Common myeloid progenitor, CD34-positive (primary cell): ENCODE data around the gene CHMP6.

ENCODE experiments used
- CTCF ChIA-PET: fragments of 350-600 bp; sonication (Branson Sonifier 250); formaldehyde crosslinking; loops from one replicate; lab custom pipeline; 2021; ENCODE audit warnings: antibody characterized with exemption; lab: Charles Lee
- POLR2A ChIA-PET: fragments of 350-600 bp; sonication (Branson Sonifier 250); formaldehyde crosslinking; loops from one replicate; lab custom pipeline; 2021; ENCODE audit warnings: antibody characterized with exemption; lab: Charles Lee
- DNase-seq, 3 donors: peaks; one replicate each; pipeline versions ENCODE4 v3.0.0 to v3.0.0-alpha.2; 2013
- H3K27ac ChIP-seq, 2 experiments: 1 replicate in 1 of 2; 2 replicates in 1 of 2; pipeline ENCODE4 v1.7.0; 2013; ENCODE audit warnings: inconsistent platforms in 2 of 2, low read length in 2 of 2, mild to moderate bottlenecking in 2 of 2, low read depth in 1 of 2, moderate library complexity in 1 of 2; ENCODE audit not compliant: severe bottlenecking in 2 of 2, insufficient read depth in 1 of 2, poor library complexity in 1 of 2
- H3K27me3 ChIP-seq, 5 experiments: replicated peaks in 2 of 5; 1 replicate in 3 of 5; 2 replicates in 2 of 5; pipeline versions ENCODE4 v1.6.1 to v1.7.0; 2013; ENCODE audit warnings: low read length in 4 of 5, mild to moderate bottlenecking in 2 of 5, moderate library complexity in 2 of 5, inconsistent platforms in 1 of 5; ENCODE audit not compliant: insufficient read depth in 5 of 5, control insufficient read depth in 4 of 5
- H3K36me3 ChIP-seq, 4 experiments: 1 replicate in 2 of 4; 2 replicates in 2 of 4; pipeline versions ENCODE4 v1.6.1 to v1.7.0; 2013; ENCODE audit warnings: low read length in 3 of 4, control low read depth in 1 of 4, mild to moderate bottlenecking in 1 of 4; ENCODE audit not compliant: control insufficient read depth in 4 of 4, insufficient read depth in 4 of 4
- H3K4me1 ChIP-seq, 4 experiments: 1 replicate in 3 of 4; 2 replicates in 1 of 4; pipeline versions ENCODE4 v1.6.1 to v1.7.1; 2013; ENCODE audit warnings: low read length in 3 of 4, mild to moderate bottlenecking in 3 of 4, control low read depth in 1 of 4, inconsistent platforms in 1 of 4, moderate library complexity in 1 of 4; ENCODE audit not compliant: control insufficient read depth in 4 of 4, insufficient read depth in 4 of 4; ENCODE audit errors: control extremely low read depth in 1 of 4
- H3K4me3 ChIP-seq, 7 experiments: 1 replicate in 4 of 7; 2 replicates in 3 of 7; pipeline versions ENCODE4 v1.5.1 to v1.7.0; 2013; ENCODE audit warnings: mild to moderate bottlenecking in 7 of 7, low read length in 6 of 7, moderate library complexity in 6 of 7, inconsistent platforms in 2 of 7, low read depth in 2 of 7, control low read depth in 1 of 7; ENCODE audit not compliant: insufficient read depth in 4 of 7, control insufficient read depth in 1 of 7; ENCODE audit errors: extremely low read depth in 1 of 7
- H3K9me3 ChIP-seq, 5 experiments: 1 replicate in 4 of 5; 2 replicates in 1 of 5; pipeline versions ENCODE4 v1.6.1 to v1.7.1; 2013; ENCODE audit warnings: low read length in 4 of 5, mild to moderate bottlenecking in 2 of 5, inconsistent platforms in 1 of 5, low read depth in 1 of 5, moderate library complexity in 1 of 5; ENCODE audit not compliant: control insufficient read depth in 4 of 5, insufficient read depth in 2 of 5; ENCODE audit errors: control extremely low read depth in 1 of 5
- WGBS: methylation state at CpG from one replicate; pipeline ENCODE4 v1.1.5; 2013; ENCODE audit not compliant: insufficient coverage; 5-methylcytosine and 5-hydroxymethylcytosine counted together

CHMP6 gene

GRCh38 chr17:80963812-80964543 is 27.7 kb upstream of the CHMP6 start:
- ChIA-PET CTCF (no interaction called here), POLR2A (no interaction called here)
- 96% methylated on average over 43 of the region's 49 CpGs for WGBS
- Histone ChIP-seq H3K36me3 (peaks cover 0 to 31% (median 15%) of the 10 kb centered on the region in 4 experiments), H3K27ac (no peak overlapping the region), H3K4me1 (peaks cover 0 to 1% (median 0%) of the 10 kb centered on the region in 4 experiments), H3K9me3 (no peaks in the 10 kb centered on the region), H3K4me3 (no peak overlapping the region), H3K27me3 (no peaks in the 10 kb centered on the region)
- DNase-seq, result no peak

DNA sequence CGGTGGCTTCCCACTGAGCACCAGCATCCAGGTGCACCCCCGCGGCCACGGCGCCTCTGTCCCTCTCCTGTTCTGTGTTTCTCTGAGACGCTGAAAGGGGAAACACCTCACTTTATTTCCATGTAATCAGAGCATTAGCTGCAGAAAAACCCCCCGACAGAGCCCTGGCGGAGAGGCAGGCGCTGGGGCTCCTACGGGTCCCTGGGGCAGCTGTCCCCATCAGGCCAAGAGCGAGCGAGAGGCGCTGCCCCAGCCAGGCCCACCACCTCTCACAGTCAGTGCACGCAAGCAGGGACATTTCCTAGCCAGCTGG is 27.1 kb upstream of the CHMP6 start:
- CTCF ChIA-PET, result no interaction called here
- DNase-seq, result no peak
- H3K4me3 ChIP-seq, result no peak overlapping the region
- POLR2A ChIA-PET, result no interaction called here
- H3K27ac ChIP-seq, result no peak overlapping the region
- no peaks in the 10 kb centered on the region for H3K27me3 ChIP-seq
- 89% methylated on average over 6 of the region's 14 CpGs for WGBS
- peaks cover 0 to 31% (median 15%) of the 10 kb centered on the region in 4 experiments for H3K36me3 ChIP-seq
- no peaks in the 10 kb centered on the region for H3K9me3 ChIP-seq
- peaks cover 0 to 5% (median under 1%) of the 10 kb centered on the region in 4 experiments for H3K4me1 ChIP-seq

GRCh38 chr17:80964859-80965580 is 26.6 kb upstream of the CHMP6 start:
- 95% methylated on average over 34 of the region's 36 CpGs for WGBS
- ChIA-PET POLR2A (no interaction called here), CTCF (no interaction called here)
- no peaks in the 10 kb centered on the region for H3K9me3 ChIP-seq
- no peak overlapping the region for H3K4me3 ChIP-seq
- DNase-seq, result no peak
- H3K27me3 ChIP-seq, result no peaks in the 10 kb centered on the region
- H3K4me1 ChIP-seq, result peaks cover 0 to 10% (median 6%) of the 10 kb centered on the region in 4 experiments
- H3K36me3 ChIP-seq, result peaks cover 0 to 31% (median 15%) of the 10 kb centered on the region in 4 experiments
- H3K27ac ChIP-seq, result no peak overlapping the region

DNA sequence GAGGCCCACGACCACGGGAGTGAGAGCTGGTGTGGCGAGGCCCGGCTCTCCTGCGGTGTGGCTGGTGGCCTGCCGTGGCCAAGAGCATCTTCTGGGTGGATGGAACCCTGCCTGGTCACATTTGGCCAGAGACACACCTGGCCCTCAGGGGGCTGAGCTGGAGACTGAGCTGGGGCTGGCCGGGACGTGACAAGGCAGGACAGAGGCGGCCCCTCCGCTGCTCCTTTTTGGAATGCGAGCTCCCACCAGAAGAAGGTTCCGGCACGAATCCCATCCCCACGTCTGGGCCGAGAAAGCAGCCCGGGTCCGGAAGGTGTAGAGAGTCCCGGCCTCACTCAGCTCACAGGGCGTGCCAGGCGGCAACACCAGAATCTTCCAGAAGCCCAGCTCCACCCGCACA is 26.0 kb upstream of the CHMP6 start:
- Histone ChIP-seq H3K4me1 (peaks cover 0 to 16% (median 11%) of the 10 kb centered on the region in 4 experiments), H3K27me3 (no peaks in the 10 kb centered on the region), H3K9me3 (no peaks in the 10 kb centered on the region), H3K27ac (no peak overlapping the region), H3K36me3 (peaks cover 0 to 26% (median 15%) of the 10 kb centered on the region in 4 experiments), H3K4me3 (no peak overlapping the region)
- ChIA-PET POLR2A (interaction anchor here (0.5 kb wide), 1 partner anchor 457 kb away, joined by 3 read pairs; no protein-coding TSS in a partner anchor), CTCF (no interaction called here)
- DNase-seq, result no peak
- WGBS, result 95% methylated on average over 20 of the region's 21 CpGs

GRCh38 chr17:80967404-80967872 is 24.2 kb upstream of the CHMP6 start:
- POLR2A ChIA-PET, result no interaction called here

GRCh38 chr17:80968602-80969029 is 23.0 kb upstream of the CHMP6 start:
- H3K27me3 ChIP-seq, result peaks cover 0 to 6% (median 0%) of the 10 kb centered on the region in 5 experiments
- ChIA-PET POLR2A (no interaction called here), CTCF (interaction anchor here (0.7 kb wide), 1 partner anchor 36 kb away, joined by 3 read pairs; no protein-coding TSS in a partner anchor)
- no peaks in the 10 kb centered on the region for H3K9me3 ChIP-seq
- H3K4me1 ChIP-seq, result peaks cover 0 to 17% (median 12%) of the 10 kb centered on the region in 4 experiments
- H3K27ac ChIP-seq, result no peak overlapping the region
- peaks cover 0 to 17% (median 8%) of the 10 kb centered on the region in 4 experiments for H3K36me3 ChIP-seq
- no peak overlapping the region for H3K4me3 ChIP-seq
- DNase-seq, result no peak
- 85% methylated on average over 17 of the region's 17 CpGs for WGBS

More at GRCh38 chr17:80967404-80967872, 24.2 kb upstream of the CHMP6 start:
- H3K27me3 ChIP-seq, result peaks cover 0 to 6% (median 0%) of the 10 kb centered on the region in 5 experiments
- H3K36me3 ChIP-seq, result peaks cover 0 to 19% (median 8%) of the 10 kb centered on the region in 4 experiments
- H3K4me1 ChIP-seq, result peaks cover 0 to 17% (median 12%) of the 10 kb centered on the region in 4 experiments
- no peak for DNase-seq
- H3K9me3 ChIP-seq, result no peaks in the 10 kb centered on the region
- CTCF ChIA-PET, result no interaction called here
- no peak overlapping the region for H3K4me3 ChIP-seq
- H3K27ac ChIP-seq, result no peak overlapping the region
- 97% methylated on average over 17 of the region's 19 CpGs for WGBS
